ENCODE results near the gene ZMYND19. TPM values are rescaled to one million over a fixed set of nuclear protein-coding genes. Genes with fewer than 3 reads are reported as not detected.

ZMYND19 gene
- total RNA-seq, 1 experiment from 2014 or later, result 37.0 TPM

DNA sequence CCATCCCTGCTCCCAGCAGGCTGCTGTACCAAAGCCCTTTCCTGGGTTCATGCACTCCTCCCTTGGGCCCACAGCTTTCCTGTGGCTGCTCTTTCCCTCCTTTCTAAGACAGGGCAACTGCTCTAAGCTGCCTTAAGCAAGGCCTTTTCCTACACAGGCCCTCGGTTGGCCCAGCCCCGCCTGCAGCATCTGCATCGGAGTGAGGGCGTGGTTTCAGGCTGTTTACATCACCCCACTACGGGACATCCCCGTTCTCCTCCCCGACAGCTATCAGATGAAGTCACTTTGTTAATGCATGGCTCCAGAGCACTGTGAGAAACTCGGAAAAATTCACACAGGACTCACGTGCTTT is 15.0 kb downstream of the ZMYND19 start:
- no peak overlapping the region for H3K4me3 ChIP-seq (ENCODE audit: low read depth in 2 of 2, low read length in 2 of 2)
- no peak overlapping the region for H3K27ac ChIP-seq (ENCODE audit: low read length)
- H3K27me3 ChIP-seq (ENCODE audit: control insufficient read depth, insufficient read depth, low read length), result no peaks in the 10 kb centered on the region
- TF ChIP-seq TCF7L2 (IDR thresholded peaks at IDR 0.05; ENCODE audit: low read depth, low read length) (no peak), SIN3A (IDR thresholded peaks at IDR 0.05; ENCODE audit: borderline replicate concordance, insufficient read depth, low read depth, low read length) (no peak), POLR2AphosphoS5 (IDR thresholded peaks at IDR 0.05; ENCODE audit: low read depth, low read length) (no peak), CTCF (IDR thresholded peaks at IDR 0.05) (no peak)
- TF ChIP-seq, protein P1, sequence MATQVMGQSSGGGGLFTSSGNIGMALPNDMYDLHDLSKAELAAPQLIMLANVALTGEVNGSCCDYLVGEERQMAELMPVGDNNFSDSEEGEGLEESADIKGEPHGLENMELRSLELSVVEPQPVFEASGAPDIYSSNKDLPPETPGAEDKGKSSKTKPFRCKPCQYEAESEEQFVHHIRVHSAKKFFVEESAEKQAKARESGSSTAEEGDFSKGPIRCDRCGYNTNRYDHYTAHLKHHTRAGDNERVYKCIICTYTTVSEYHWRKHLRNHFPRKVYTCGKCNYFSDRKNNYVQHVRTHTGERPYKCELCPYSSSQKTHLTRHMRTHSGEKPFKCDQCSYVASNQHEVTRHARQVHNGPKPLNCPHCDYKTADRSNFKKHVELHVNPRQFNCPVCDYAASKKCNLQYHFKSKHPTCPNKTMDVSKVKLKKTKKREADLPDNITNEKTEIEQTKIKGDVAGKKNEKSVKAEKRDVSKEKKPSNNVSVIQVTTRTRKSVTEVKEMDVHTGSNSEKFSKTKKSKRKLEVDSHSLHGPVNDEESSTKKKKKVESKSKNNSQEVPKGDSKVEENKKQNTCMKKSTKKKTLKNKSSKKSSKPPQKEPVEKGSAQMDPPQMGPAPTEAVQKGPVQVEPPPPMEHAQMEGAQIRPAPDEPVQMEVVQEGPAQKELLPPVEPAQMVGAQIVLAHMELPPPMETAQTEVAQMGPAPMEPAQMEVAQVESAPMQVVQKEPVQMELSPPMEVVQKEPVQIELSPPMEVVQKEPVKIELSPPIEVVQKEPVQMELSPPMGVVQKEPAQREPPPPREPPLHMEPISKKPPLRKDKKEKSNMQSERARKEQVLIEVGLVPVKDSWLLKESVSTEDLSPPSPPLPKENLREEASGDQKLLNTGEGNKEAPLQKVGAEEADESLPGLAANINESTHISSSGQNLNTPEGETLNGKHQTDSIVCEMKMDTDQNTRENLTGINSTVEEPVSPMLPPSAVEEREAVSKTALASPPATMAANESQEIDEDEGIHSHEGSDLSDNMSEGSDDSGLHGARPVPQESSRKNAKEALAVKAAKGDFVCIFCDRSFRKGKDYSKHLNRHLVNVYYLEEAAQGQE (IDR thresholded peaks at IDR 0.05; ENCODE audit: insufficient read depth in 1 of 2, low read depth in 2 of 2, low read length in 1 of 2), result no peak
- peaks cover 3% of the 10 kb centered on the region; the same call in 1 of the 2 replicates for H3K4me1 ChIP-seq (ENCODE audit: control insufficient read depth, insufficient read depth, low read length)
- no TSS peak for BruUV-seq (replicated peaks)
- H3K36me3 ChIP-seq (ENCODE audit: control insufficient read depth, insufficient read depth, low read length), result peaks cover 3% of the 10 kb centered on the region; the same call in 1 of the 2 replicates
- ChIA-PET POLR2A (no interaction called here), CTCF (no interaction called here)
- intact Hi-C loops (cut with micrococcal nuclease; ENCODE audit: unreplicated experiment), result no loop called here
- no peaks in the 10 kb centered on the region for H3K9me3 ChIP-seq (ENCODE audit: control insufficient read depth, insufficient read depth, low read depth, low read length)
- ATAC-seq, result no peak
- in situ Hi-C loops (cut with HindIII; ENCODE audit: low pct_unique_long_range_greater_than_20kb, low sequenced_read_pairs), result no loop called here
- DNase-seq (ENCODE audit: low read depth, low spot score), result no peak

DNA sequence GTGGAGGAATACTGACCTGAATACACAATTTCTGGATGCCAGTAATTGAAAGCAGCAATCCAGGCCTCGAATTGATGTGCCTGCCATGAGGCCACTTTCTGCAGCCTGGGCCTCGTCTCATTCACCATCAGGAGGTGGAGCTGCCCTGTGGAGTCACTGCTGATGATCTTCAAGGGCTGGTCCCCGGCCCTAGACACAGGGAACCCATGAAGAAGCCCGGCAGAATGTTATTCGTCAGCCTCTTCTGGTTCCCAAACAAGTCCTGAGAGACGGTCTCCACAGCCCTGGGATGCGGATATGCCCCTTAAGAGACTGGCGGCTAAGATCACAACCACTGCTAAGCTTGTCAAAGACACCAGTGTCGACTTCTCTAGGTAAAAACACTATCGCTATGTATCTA is 16.1 kb downstream of the ZMYND19 start:
- TF ChIP-seq SIN3A (IDR thresholded peaks at IDR 0.05; ENCODE audit: borderline replicate concordance, insufficient read depth, low read depth, low read length) (no peak), CTCF (IDR thresholded peaks at IDR 0.05) (no peak), POLR2AphosphoS5 (IDR thresholded peaks at IDR 0.05; ENCODE audit: low read depth, low read length) (no peak), TCF7L2 (IDR thresholded peaks at IDR 0.05; ENCODE audit: low read depth, low read length) (no peak)
- TF ChIP-seq, protein P1 (IDR thresholded peaks at IDR 0.05; ENCODE audit: insufficient read depth in 1 of 2, low read depth in 2 of 2, low read length in 1 of 2), result no peak
- Histone ChIP-seq H3K27me3 (ENCODE audit: control insufficient read depth, insufficient read depth, low read length) (no peaks in the 10 kb centered on the region), H3K27ac (ENCODE audit: low read length) (no peak overlapping the region), H3K4me3 (ENCODE audit: low read depth in 2 of 2, low read length in 2 of 2) (no peak overlapping the region), H3K36me3 (ENCODE audit: control insufficient read depth, insufficient read depth, low read length) (peaks cover 3% of the 10 kb centered on the region; the same call in 1 of the 2 replicates), H3K9me3 (ENCODE audit: control insufficient read depth, insufficient read depth, low read depth, low read length) (no peaks in the 10 kb centered on the region), H3K4me1 (ENCODE audit: control insufficient read depth, insufficient read depth, low read length) (peaks cover 3% of the 10 kb centered on the region; the same call in 1 of the 2 replicates)
- DNase-seq (ENCODE audit: low read depth, low spot score) (no peak), ATAC-seq (no peak)
- intact Hi-C loops (cut with micrococcal nuclease; ENCODE audit: unreplicated experiment), result no loop called here
- ChIA-PET CTCF (interaction anchor here (0.6 kb wide), 1 partner anchor 268 kb away, joined by 7 read pairs; no protein-coding TSS in a partner anchor), POLR2A (no interaction called here)
- BruUV-seq (replicated peaks), result no TSS peak
- in situ Hi-C loops (cut with HindIII; ENCODE audit: low pct_unique_long_range_greater_than_20kb, low sequenced_read_pairs), result no loop called here
